B cell (primary cell): Measurements from ENCODE around the gene PPP1CC.

Experiments
- CTCF ChIP-seq: fragments of 200-600 bp; IDR thresholded peaks from one replicate; pipeline ENCODE4 v1.8.0; 2022; ENCODE audit warnings: antibody characterized with exemption, mild to moderate bottlenecking
- EZH2 ChIP-seq: IDR thresholded peaks from 2 replicates; pipeline ENCODE4 v1.6.1; 2012; ENCODE audit warnings: borderline replicate concordance, low read depth, mild to moderate bottlenecking, moderate library complexity, low read length; ENCODE audit not compliant: insufficient read depth, poor library complexity, severe bottlenecking

- TF ChIP-seq EZH2 (no peak), CTCF (no peak)
Observed at GRCh38 chr12:110680032-110680431, 62.7 kb downstream of the PPP1CC start.
